ENCODE results near the gene CHST8.

The CHST8 gene

GRCh38 chr19:33704271-33704670 is 82.5 kb downstream of the CHST8 start:
- Histone ChIP-seq H3K9ac (ENCODE audit: low read depth, low read length) (no peak overlapping the region), H3K4me1 (ENCODE audit: control insufficient read depth, insufficient read depth, low read length) (peaks cover 6% of the 10 kb centered on the region; the same call in 1 of the 2 replicates), H3K4me3 (ENCODE audit: low read depth, low read length) (no peak overlapping the region), H3K27me3 (ENCODE audit: control insufficient read depth, insufficient read depth, low read length) (no peaks in the 10 kb centered on the region), H3K36me3 (ENCODE audit: control insufficient read depth, insufficient read depth, low read length) (no peaks in the 10 kb centered on the region), H3K27ac (ENCODE audit: low read depth, low read length) (no peak overlapping the region), H3K9me3 (ENCODE audit: control insufficient read depth, insufficient read depth, low read length) (no peaks in the 10 kb centered on the region)

GRCh38 chr19:33705090-33705847 is 83.5 kb downstream of the CHST8 start:
- Histone ChIP-seq H3K9me3 (ENCODE audit: control insufficient read depth, insufficient read depth, low read length) (no peaks in the 10 kb centered on the region), H3K4me3 (ENCODE audit: low read depth, low read length) (no peak overlapping the region), H3K36me3 (ENCODE audit: control insufficient read depth, insufficient read depth, low read length) (no peaks in the 10 kb centered on the region), H3K27ac (ENCODE audit: low read depth, low read length) (no peak overlapping the region), H3K27me3 (ENCODE audit: control insufficient read depth, insufficient read depth, low read length) (no peaks in the 10 kb centered on the region), H3K4me1 (ENCODE audit: control insufficient read depth, insufficient read depth, low read length) (peaks cover 6% of the 10 kb centered on the region; the same call in 1 of the 2 replicates), H3K9ac (ENCODE audit: low read depth, low read length) (no peak overlapping the region)

GRCh38 chr19:33705860-33706259 is 84.1 kb downstream of the CHST8 start:
- Histone ChIP-seq H3K9ac (ENCODE audit: low read depth, low read length) (no peak overlapping the region), H3K4me1 (ENCODE audit: control insufficient read depth, insufficient read depth, low read length) (peaks cover 4% of the 10 kb centered on the region; the same call in 1 of the 2 replicates), H3K36me3 (ENCODE audit: control insufficient read depth, insufficient read depth, low read length) (no peaks in the 10 kb centered on the region), H3K27me3 (ENCODE audit: control insufficient read depth, insufficient read depth, low read length) (no peaks in the 10 kb centered on the region), H3K4me3 (ENCODE audit: low read depth, low read length) (no peak overlapping the region), H3K27ac (ENCODE audit: low read depth, low read length) (no peak overlapping the region), H3K9me3 (ENCODE audit: control insufficient read depth, insufficient read depth, low read length) (no peaks in the 10 kb centered on the region)

GRCh38 chr19:33706631-33707030 is 84.9 kb downstream of the CHST8 start:
- no peaks in the 10 kb centered on the region for H3K9me3 ChIP-seq (ENCODE audit: control insufficient read depth, insufficient read depth, low read length)
- H3K27me3 ChIP-seq (ENCODE audit: control insufficient read depth, insufficient read depth, low read length) = no peaks in the 10 kb centered on the region
- H3K36me3 ChIP-seq (ENCODE audit: control insufficient read depth, insufficient read depth, low read length) = no peaks in the 10 kb centered on the region
- no peak overlapping the region for H3K9ac ChIP-seq (ENCODE audit: low read depth, low read length)
- H3K27ac ChIP-seq (ENCODE audit: low read depth, low read length) = no peak overlapping the region
- H3K4me1 ChIP-seq (ENCODE audit: control insufficient read depth, insufficient read depth, low read length) = peaks cover 4% of the 10 kb centered on the region; the same call in 1 of the 2 replicates
- H3K4me3 ChIP-seq (ENCODE audit: low read depth, low read length) = no peak overlapping the region

GRCh38 chr19:33712268-33712667 is 90.5 kb downstream of the CHST8 start:
- Histone ChIP-seq H3K4me1 (ENCODE audit: control insufficient read depth, insufficient read depth, low read length) (peaks cover 4% of the 10 kb centered on the region), H3K9ac (ENCODE audit: low read depth, low read length) (no peak overlapping the region), H3K36me3 (ENCODE audit: control insufficient read depth, insufficient read depth, low read length) (no peaks in the 10 kb centered on the region), H3K27me3 (ENCODE audit: control insufficient read depth, insufficient read depth, low read length) (no peaks in the 10 kb centered on the region), H3K9me3 (ENCODE audit: control insufficient read depth, insufficient read depth, low read length) (no peaks in the 10 kb centered on the region), H3K27ac (ENCODE audit: low read depth, low read length) (no peak overlapping the region), H3K4me3 (ENCODE audit: low read depth, low read length) (no peak overlapping the region)

GRCh38 chr19:33713194-33713593 is 91.4 kb downstream of the CHST8 start:
- Histone ChIP-seq H3K36me3 (ENCODE audit: control insufficient read depth, insufficient read depth, low read length) (no peaks in the 10 kb centered on the region), H3K9ac (ENCODE audit: low read depth, low read length) (no peak overlapping the region), H3K4me1 (ENCODE audit: control insufficient read depth, insufficient read depth, low read length) (peaks cover 4% of the 10 kb centered on the region), H3K27me3 (ENCODE audit: control insufficient read depth, insufficient read depth, low read length) (no peaks in the 10 kb centered on the region), H3K27ac (ENCODE audit: low read depth, low read length) (no peak overlapping the region), H3K4me3 (ENCODE audit: low read depth, low read length) (no peak overlapping the region), H3K9me3 (ENCODE audit: control insufficient read depth, insufficient read depth, low read length) (no peaks in the 10 kb centered on the region)

- H3K9ac ChIP-seq (ENCODE audit: low read depth, low read length) = no peak overlapping the region
- H3K27ac ChIP-seq (ENCODE audit: low read depth, low read length) = no peak overlapping the region
- H3K9me3 ChIP-seq (ENCODE audit: control insufficient read depth, insufficient read depth, low read length) = no peaks in the 10 kb centered on the region
- H3K4me3 ChIP-seq (ENCODE audit: low read depth, low read length) = no peak overlapping the region
- H3K4me1 ChIP-seq (ENCODE audit: control insufficient read depth, insufficient read depth, low read length) = no peaks in the 10 kb centered on the region; the same call in 1 of the 2 replicates
- H3K36me3 ChIP-seq (ENCODE audit: control insufficient read depth, insufficient read depth, low read length) = no peaks in the 10 kb centered on the region
- H3K27me3 ChIP-seq (ENCODE audit: control insufficient read depth, insufficient read depth, low read length) = no peaks in the 10 kb centered on the region
These were observed 92.4 kb downstream of the CHST8 start for GRCh38 chr19:33714149-33714548.

- Histone ChIP-seq H3K27me3 (ENCODE audit: control insufficient read depth, insufficient read depth, low read length) (no peaks in the 10 kb centered on the region), H3K27ac (ENCODE audit: low read depth, low read length) (no peak overlapping the region), H3K9me3 (ENCODE audit: control insufficient read depth, insufficient read depth, low read length) (no peaks in the 10 kb centered on the region), H3K4me3 (ENCODE audit: low read depth, low read length) (no peak overlapping the region), H3K9ac (ENCODE audit: low read depth, low read length) (no peak overlapping the region), H3K36me3 (ENCODE audit: control insufficient read depth, insufficient read depth, low read length) (no peaks in the 10 kb centered on the region), H3K4me1 (ENCODE audit: control insufficient read depth, insufficient read depth, low read length) (no peaks in the 10 kb centered on the region; the same call in 1 of the 2 replicates)
These were observed 93.7 kb downstream of the CHST8 start for GRCh38 chr19:33715462-33715861.

GRCh38 chr19:33717878-33718277 is 96.1 kb downstream of the CHST8 start:
- no peaks in the 10 kb centered on the region for H3K36me3 ChIP-seq (ENCODE audit: control insufficient read depth, insufficient read depth, low read length)
- no peaks in the 10 kb centered on the region for H3K27me3 ChIP-seq (ENCODE audit: control insufficient read depth, insufficient read depth, low read length)
- H3K9me3 ChIP-seq (ENCODE audit: control insufficient read depth, insufficient read depth, low read length) = no peaks in the 10 kb centered on the region
- H3K4me1 ChIP-seq (ENCODE audit: control insufficient read depth, insufficient read depth, low read length) = no peaks in the 10 kb centered on the region
- no peak overlapping the region for H3K4me3 ChIP-seq (ENCODE audit: low read depth, low read length)
- H3K9ac ChIP-seq (ENCODE audit: low read depth, low read length) = no peak overlapping the region
- no peak overlapping the region for H3K27ac ChIP-seq (ENCODE audit: low read depth, low read length)

- no peaks in the 10 kb centered on the region for H3K27me3 ChIP-seq (ENCODE audit: control insufficient read depth, insufficient read depth, low read length)
- no peaks in the 10 kb centered on the region for H3K36me3 ChIP-seq (ENCODE audit: control insufficient read depth, insufficient read depth, low read length)
- H3K9me3 ChIP-seq (ENCODE audit: control insufficient read depth, insufficient read depth, low read length) = no peaks in the 10 kb centered on the region
- H3K4me1 ChIP-seq (ENCODE audit: control insufficient read depth, insufficient read depth, low read length) = no peaks in the 10 kb centered on the region
- no peak overlapping the region for H3K4me3 ChIP-seq (ENCODE audit: low read depth, low read length)
- H3K9ac ChIP-seq (ENCODE audit: low read depth, low read length) = no peak overlapping the region
- H3K27ac ChIP-seq (ENCODE audit: low read depth, low read length) = no peak overlapping the region
These were observed 97.0 kb downstream of the CHST8 start for GRCh38 chr19:33718651-33719254.

GRCh38 chr19:33719366-33720154 is 97.8 kb downstream of the CHST8 start:
- no peaks in the 10 kb centered on the region for H3K36me3 ChIP-seq (ENCODE audit: control insufficient read depth, insufficient read depth, low read length)
- no peaks in the 10 kb centered on the region for H3K4me1 ChIP-seq (ENCODE audit: control insufficient read depth, insufficient read depth, low read length)
- no peak overlapping the region for H3K4me3 ChIP-seq (ENCODE audit: low read depth, low read length)
- H3K9me3 ChIP-seq (ENCODE audit: control insufficient read depth, insufficient read depth, low read length) = no peaks in the 10 kb centered on the region
- H3K27me3 ChIP-seq (ENCODE audit: control insufficient read depth, insufficient read depth, low read length) = no peaks in the 10 kb centered on the region
- H3K9ac ChIP-seq (ENCODE audit: low read depth, low read length) = no peak overlapping the region
- H3K27ac ChIP-seq (ENCODE audit: low read depth, low read length) = no peak overlapping the region

Measured in HUES48 (cell line).